Measurements from ENCODE around the gene EHD4. TPM values are rescaled to one million over a fixed set of nuclear protein-coding genes. Genes with fewer than 3 reads are reported as not detected.

The EHD4 gene
- total and polyA plus RNA-seq, 9 of the 15 experiments (the other 6 are each of a cell fraction or from before 2014, with no cell fraction given): 0.89 to 10.3 (median 6.4) TPM

DNA sequence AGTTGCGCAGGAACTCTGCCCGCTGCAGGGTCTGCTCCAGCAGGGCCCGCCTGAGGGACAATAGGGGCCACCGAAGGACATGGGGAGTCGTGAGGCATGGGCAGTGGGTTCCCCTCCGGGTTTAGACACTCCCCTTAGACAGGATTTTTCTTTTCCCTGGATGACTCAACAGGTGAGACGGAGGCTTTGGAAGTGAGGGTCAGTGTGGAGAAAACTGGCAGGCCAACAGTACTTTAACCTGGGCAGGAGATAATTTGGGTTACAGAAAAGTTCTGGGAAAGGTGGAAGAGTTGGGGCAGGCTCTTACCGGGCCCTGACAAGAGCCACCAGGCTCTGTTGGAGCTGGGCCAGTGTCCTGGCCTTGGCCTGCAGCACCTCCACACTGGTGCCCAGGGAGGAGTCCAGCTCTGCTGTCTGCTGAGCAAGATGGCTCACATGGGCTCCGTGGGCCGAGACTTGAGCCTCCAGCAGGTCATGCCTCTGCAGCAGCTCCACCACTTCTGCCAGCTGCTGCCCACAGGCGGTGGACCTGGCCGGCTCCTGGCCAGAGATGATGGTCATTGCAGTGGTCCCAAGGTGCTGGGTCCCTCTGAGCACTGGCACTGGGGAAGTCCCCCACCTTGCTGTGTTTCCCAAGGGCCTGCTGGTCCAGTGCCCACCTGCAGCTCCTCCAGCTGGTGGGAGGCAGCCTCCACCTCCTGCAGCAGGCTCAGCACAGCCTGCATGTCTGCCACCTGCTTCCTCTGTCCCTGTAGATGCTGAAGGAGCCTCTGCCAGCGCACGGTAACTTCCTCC, 89.5 kb downstream of the EHD4 start:
- 21% methylated on average over 11 of the region's 14 CpGs for WGBS (ENCODE audit: insufficient coverage, low coverage, missing lambda C conversion rate)
- in situ Hi-C loops (cut with MboI): no loop called here
- Histone ChIP-seq H3K9me3 (replicated peaks; ENCODE audit: control insufficient read depth, insufficient read depth, low read depth, low read length) (no peaks in the 10 kb centered on the region), H3K9ac (ENCODE audit: insufficient read depth in 1 of 2, low read depth in 2 of 2, low read length in 2 of 2) (no peak overlapping the region), H3K4me1 (replicated peaks in 1 of 2; ENCODE audit: control insufficient read depth in 2 of 2, insufficient read depth in 2 of 2, low read length in 2 of 2) (peaks cover 2 to 36% of the 10 kb centered on the region in 2 experiments; a peak in 3 of 5 replicates), H3K36me3 (ENCODE audit: control insufficient read depth, insufficient read depth, low read length) (no peaks in the 10 kb centered on the region), H3K9me1 (ENCODE audit: control insufficient read depth, insufficient read depth, low read length) (no peaks in the 10 kb centered on the region), H4K20me1 (replicated peaks; ENCODE audit: control insufficient read depth, insufficient read depth, low read length) (peaks cover 7% of the 10 kb centered on the region; the same call in 1 of the 2 replicates), H3K4me3 (no peak overlapping the region), H3K79me2 (ENCODE audit: control insufficient read depth, insufficient read depth, low read length) (no peaks in the 10 kb centered on the region), H3K4me2 (ENCODE audit: insufficient read depth, low read length) (no peak overlapping the region), H3K27me3 (ENCODE audit: control insufficient read depth in 2 of 2, insufficient read depth in 2 of 2, low read length in 2 of 2) (peaks cover 25 to 81% of the 10 kb centered on the region in 2 experiments; a peak in 4 of 5 replicates), H3K27ac (ENCODE audit: extremely low read depth, low read depth, low read length) (no peak overlapping the region), H2AFZ (ENCODE audit: low read depth, low read length) (no peak overlapping the region)
- FAIRE-seq (no peak), DNase-seq (ENCODE audit: extremely low read depth in 1 of 4, low spot score in 3 of 4) (no peak), ATAC-seq (no peak)
- BruUV-seq (replicated peaks): no TSS peak
- intact Hi-C loops (cut with micrococcal nuclease): no loop called here
- ChIA-PET CTCF (ENCODE audit: low intra/inter-chr PET ratio) (no interaction called here), POLR2A (interaction anchor here (1.0 kb wide), 1 partner anchor 12 kb away, joined by 3 read pairs; no protein-coding TSS in a partner anchor)
- no peak for TF ChIP-seq RBM14 (IDR thresholded peaks at IDR 0.05; ENCODE audit: borderline replicate concordance, insufficient read depth, low read depth, low read length)
- TF ChIP-seq U2AF2 (optimal IDR thresholded peaks at IDR 0.05; ENCODE audit: low read depth, low read length): no peak
- TF ChIP-seq NEUROD1 (IDR thresholded peaks at IDR 0.05; ENCODE audit: borderline replicate concordance, low read depth, low read length, partially characterized antibody): no peak
- no peak for TF ChIP-seq GABPB1 (CRISPR knock-in tag; IDR thresholded peaks at IDR 0.05)
- TF ChIP-seq USF2 (CRISPR knock-in tag; IDR thresholded peaks at IDR 0.05): no peak
- no peak for TF ChIP-seq HNRNPK (IDR thresholded peaks at IDR 0.05; ENCODE audit: low read depth, low read length, poor library complexity, severe bottlenecking)
- TF ChIP-seq TAF9B (IDR thresholded peaks at IDR 0.05; ENCODE audit: partially characterized antibody): no peak
- no peak for TF ChIP-seq FOSL1 (tag; conservative IDR thresholded peaks at IDR 0.05)
- TF ChIP-seq TBP (optimal IDR thresholded peaks at IDR 0.05; ENCODE audit: low read depth, low read length): no peak
- no peak for TF ChIP-seq NFXL1 (CRISPR knock-in tag; IDR thresholded peaks at IDR 0.05)
- no peak for TF ChIP-seq SNIP1 (IDR thresholded peaks at IDR 0.05; ENCODE audit: low read depth)

Measured in K562 (cell line).